ENCODE measurements around the gene FANCE. TPM values are rescaled to one million over a fixed set of nuclear protein-coding genes. Genes with fewer than 3 reads are reported as not detected.

Gene FANCE
- polyA plus RNA-seq, 1 experiment = 7.0 TPM

- no peaks in the 10 kb centered on the region for H3K27me3 ChIP-seq (ENCODE audit: control insufficient read depth, insufficient read depth, low read length)
- no peak for DNase-seq (ENCODE audit: low read depth, low spot score)
- ChIA-PET CTCF (interaction anchor here (1.7 kb wide), 1 partner anchor 24 kb away, joined by 7 read pairs; the partner anchor contains the start of gene RPL10A), POLR2A (interaction anchor here (0.5 to 1.4 kb wide), 3 partner anchors 19 to 25 kb away, joined by 3 to 7 read pairs (median 3); no protein-coding TSS in a partner anchor)
- H3K9me3 ChIP-seq (ENCODE audit: control insufficient read depth, insufficient read depth, low read length) = no peaks in the 10 kb centered on the region
- peak overlapping the region; percentile 7; the same call in 1 of the 2 replicates for H3K4me3 ChIP-seq (ENCODE audit: low read depth, low read length)
- no peak overlapping the region for H3K27ac ChIP-seq (ENCODE audit: low read depth, low read length)
- TF ChIP-seq CTCF (IDR thresholded peaks at IDR 0.05; ENCODE audit: low read depth, low read length) = no peak
Measured at GRCh38 chr6:35491558-35492257, 39.6 kb downstream of the FANCE start.

GRCh38 chr6:35492258-35492973 lies 40.3 kb downstream of the FANCE start:
- H3K4me3 ChIP-seq (ENCODE audit: low read depth, low read length) = peak overlapping the region; percentile 7
- CTCF ChIA-PET = interaction anchor here (0.6 to 1.7 kb wide), 2 partner anchors 25 to 30 kb away, joined by 7 read pairs; partner anchors contain the start of gene RPL10A
- H3K9me3 ChIP-seq (ENCODE audit: control insufficient read depth, insufficient read depth, low read length) = no peaks in the 10 kb centered on the region; the same call in 1 of the 2 replicates
- POLR2A ChIA-PET = interaction anchor here (0.8 to 1.4 kb wide), 2 partner anchors 19 to 22 kb away, joined by 3 to 7 read pairs; no protein-coding TSS in a partner anchor
- H3K27ac ChIP-seq (ENCODE audit: low read depth, low read length) = no peak overlapping the region
- H3K27me3 ChIP-seq (ENCODE audit: control insufficient read depth, insufficient read depth, low read length) = no peaks in the 10 kb centered on the region
- DNase-seq (ENCODE audit: low read depth, low spot score) = no peak
- no peak for TF ChIP-seq CTCF (IDR thresholded peaks at IDR 0.05; ENCODE audit: low read depth, low read length)

- TF ChIP-seq CTCF (IDR thresholded peaks at IDR 0.05; ENCODE audit: low read depth, low read length) = no peak
- POLR2A ChIA-PET = no interaction called here
- no peak for DNase-seq (ENCODE audit: low read depth, low spot score)
Measured at GRCh38 chr6:35492974-35493284, 40.8 kb downstream of the FANCE start.

GRCh38 chr6:35493307-35493983 lies 41.3 kb downstream of the FANCE start:
- Histone ChIP-seq H3K27ac (ENCODE audit: low read depth, low read length) (no peak overlapping the region), H3K4me3 (ENCODE audit: low read depth, low read length) (peak overlapping the region; percentile 78), H3K27me3 (ENCODE audit: control insufficient read depth, insufficient read depth, low read length) (no peaks in the 10 kb centered on the region), H3K9me3 (ENCODE audit: control insufficient read depth, insufficient read depth, low read length) (no peaks in the 10 kb centered on the region; the same call in 1 of the 2 replicates)
- ChIA-PET POLR2A (no interaction called here), CTCF (no interaction called here)
- DNase-seq (ENCODE audit: low read depth, low spot score) = no peak
- no peak for TF ChIP-seq CTCF (IDR thresholded peaks at IDR 0.05; ENCODE audit: low read depth, low read length)

More at GRCh38 chr6:35492974-35493284, 40.8 kb downstream of the FANCE start:
- no peaks in the 10 kb centered on the region for H3K27me3 ChIP-seq (ENCODE audit: control insufficient read depth, insufficient read depth, low read length)
- no peaks in the 10 kb centered on the region; the same call in 1 of the 2 replicates for H3K9me3 ChIP-seq (ENCODE audit: control insufficient read depth, insufficient read depth, low read length)
- no peak overlapping the region for H3K27ac ChIP-seq (ENCODE audit: low read depth, low read length)
- H3K4me3 ChIP-seq (ENCODE audit: low read depth, low read length) = no peak overlapping the region
- CTCF ChIA-PET = interaction anchor here (0.6 kb wide), 1 partner anchor 30 kb away, joined by 7 read pairs; no protein-coding TSS in a partner anchor
